Mucosa of stomach (tissue), 1 donor: ENCODE results near the gene RASL12.
"Not testable (repeated sequence)": the region's sequence is repeated elsewhere in the genome, so short reads cannot be mapped to it uniquely, and the experiment has no call there.

Experiments
- H3K27me3 ChIP-seq: one replicate; pipeline ENCODE4 v1.7.0; 2013; ENCODE audit warnings: mild to moderate bottlenecking, low read length; ENCODE audit not compliant: control insufficient read depth, insufficient read depth
- H3K36me3 ChIP-seq: one replicate; pipeline ENCODE4 v1.7.0; 2013; ENCODE audit warnings: low read length; ENCODE audit not compliant: control insufficient read depth, insufficient read depth
- H3K4me1 ChIP-seq: one replicate; pipeline ENCODE4 v1.7.0; 2013; ENCODE audit warnings: mild to moderate bottlenecking, low read length; ENCODE audit not compliant: control insufficient read depth, insufficient read depth
- H3K4me3 ChIP-seq: one replicate; pipeline ENCODE4 v1.7.0; 2013; ENCODE audit warnings: low read length
- H3K9ac ChIP-seq: one replicate; pipeline ENCODE4 v1.7.0; 2013; ENCODE audit warnings: mild to moderate bottlenecking, low read length, moderate library complexity
- H3K9me3 ChIP-seq: one replicate; pipeline ENCODE4 v1.7.0; 2013; ENCODE audit warnings: mild to moderate bottlenecking, low read length, moderate library complexity; ENCODE audit not compliant: control insufficient read depth
- donor health status: Pancreatic carcinoma.

The RASL12 gene, protein sequence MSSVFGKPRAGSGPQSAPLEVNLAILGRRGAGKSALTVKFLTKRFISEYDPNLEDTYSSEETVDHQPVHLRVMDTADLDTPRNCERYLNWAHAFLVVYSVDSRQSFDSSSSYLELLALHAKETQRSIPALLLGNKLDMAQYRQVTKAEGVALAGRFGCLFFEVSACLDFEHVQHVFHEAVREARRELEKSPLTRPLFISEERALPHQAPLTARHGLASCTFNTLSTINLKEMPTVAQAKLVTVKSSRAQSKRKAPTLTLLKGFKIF

DNA sequence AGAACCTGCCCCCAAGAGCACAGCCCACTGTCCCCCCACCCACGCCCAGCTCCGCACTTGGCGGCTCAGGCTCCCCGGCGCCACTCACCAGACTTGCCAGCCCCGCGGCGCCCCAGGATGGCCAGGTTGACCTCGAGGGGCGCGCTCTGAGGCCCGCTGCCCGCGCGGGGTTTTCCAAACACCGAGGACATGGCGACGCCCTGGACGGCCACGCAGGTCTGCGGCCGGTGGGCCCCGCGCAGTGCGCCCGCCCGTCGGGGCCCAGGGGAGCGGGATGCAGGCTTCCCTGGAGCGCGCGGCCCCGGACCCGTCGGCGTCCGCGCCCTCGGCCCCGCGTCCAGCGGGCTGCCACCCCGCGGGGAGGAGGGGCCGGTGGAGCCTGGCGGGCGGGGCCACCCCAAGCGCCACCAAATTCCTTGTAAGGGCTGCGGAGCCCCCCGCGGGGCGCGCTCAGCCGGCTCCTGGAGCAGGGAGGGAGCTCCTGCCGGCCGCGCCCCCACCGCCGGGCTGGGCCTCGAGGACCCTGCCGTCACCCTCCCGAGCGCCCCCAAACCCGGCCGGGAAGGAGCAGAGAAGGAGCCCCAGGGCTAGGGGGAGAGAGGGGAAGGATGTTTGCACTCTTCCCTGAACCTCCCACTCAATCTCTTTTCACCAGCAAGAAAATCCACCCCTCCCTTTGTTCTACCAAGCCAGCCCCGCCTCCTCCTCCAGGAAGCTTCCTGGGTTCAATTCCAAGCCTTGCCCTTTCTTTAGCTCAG, at the start of gene RASL12:
RASL12 (minus strand) TSS at position 347 of the 758 bp plus-strand sequence; CDS start at position 191, 156 bp downstream.
- peaks cover 13% of the 10 kb centered on the region for H3K4me1 ChIP-seq

DNA sequence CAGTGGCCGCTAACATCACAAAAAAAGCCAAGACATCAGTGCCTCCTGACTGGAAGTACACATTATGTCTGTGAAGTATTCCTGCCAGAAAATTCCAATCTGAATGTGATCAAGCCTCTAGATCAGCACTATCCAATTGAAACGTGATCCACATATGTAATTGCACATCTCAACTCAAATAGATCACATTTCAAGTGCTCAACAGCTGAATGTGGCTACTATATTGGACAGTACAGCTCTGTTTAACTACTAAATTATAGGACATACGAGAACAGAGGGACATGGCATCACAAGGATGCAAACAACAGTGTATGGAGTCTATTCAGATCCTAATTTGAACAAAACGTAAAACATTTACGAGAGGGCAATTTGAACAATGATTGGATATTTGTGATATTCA, 47.8 kb upstream of the RASL12 start:
- no peak overlapping the region for H3K9ac ChIP-seq
- H3K4me1 ChIP-seq, result no peaks in the 10 kb centered on the region
- no peaks in the 10 kb centered on the region for H3K9me3 ChIP-seq
- H3K36me3 ChIP-seq, result peaks cover 14% of the 10 kb centered on the region
- H3K4me3 ChIP-seq, result no peak overlapping the region
- no peaks in the 10 kb centered on the region for H3K27me3 ChIP-seq

More for the DNA sequence above, at the start of gene RASL12:
- no peaks in the 10 kb centered on the region for H3K36me3 ChIP-seq
- peaks cover 24% of the 10 kb centered on the region for H3K27me3 ChIP-seq
- no peak within 1 kb of the TSS for H3K4me3 ChIP-seq
- H3K9ac ChIP-seq, result peak within 1 kb of the TSS; percentile 49
- no peaks in the 10 kb centered on the region for H3K9me3 ChIP-seq

DNA sequence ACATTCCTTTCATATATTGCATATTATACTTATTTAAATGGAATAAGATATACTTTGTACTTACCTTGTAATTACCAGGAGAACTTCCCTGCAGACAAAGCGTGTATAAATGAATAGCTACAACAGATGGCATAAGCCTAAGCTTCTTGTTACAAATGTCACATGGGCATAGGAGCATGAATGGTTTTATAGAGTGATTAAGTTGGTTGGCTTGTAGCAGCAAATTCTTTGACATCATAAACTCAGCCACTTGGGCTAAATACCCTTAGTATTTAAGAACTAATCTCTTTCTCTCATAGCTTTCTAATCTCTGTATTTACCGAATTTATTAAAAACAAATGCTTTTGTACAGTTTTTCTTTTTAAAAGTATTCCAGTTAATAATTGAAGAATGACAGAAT, 47.3 kb upstream of the RASL12 start, which contains the start of gene UBAP1L:
UBAP1L (minus strand) TSS at position 115 of the 400 bp plus-strand sequence. CDS start 8,985 bp downstream, outside the sequence.
- peaks cover 14% of the 10 kb centered on the region for H3K36me3 ChIP-seq
- no peaks in the 10 kb centered on the region for H3K27me3 ChIP-seq
- no peaks in the 10 kb centered on the region for H3K9me3 ChIP-seq
- no peaks in the 10 kb centered on the region for H3K4me1 ChIP-seq
- no peak within 1 kb of the TSS for H3K4me3 ChIP-seq
- H3K9ac ChIP-seq, result no peak within 1 kb of the TSS

- Histone ChIP-seq H3K9me3 (no peaks in the 10 kb centered on the region), H3K36me3 (no peaks in the 10 kb centered on the region)
Observed at GRCh38 chr15:65110676-65111292, 43.0 kb upstream of the RASL12 start.

GRCh38 chr15:65106011-65106590, 38.3 kb upstream of the RASL12 start:
- Histone ChIP-seq H3K9me3 (no peaks in the 10 kb centered on the region), H3K27me3 (no peaks in the 10 kb centered on the region), H3K4me3 (no peak overlapping the region), H3K9ac (no peak overlapping the region), H3K36me3 (no peaks in the 10 kb centered on the region), H3K4me1 (no peaks in the 10 kb centered on the region)

More at GRCh38 chr15:65110676-65111292, 43.0 kb upstream of the RASL12 start:
- no peaks in the 10 kb centered on the region for H3K27me3 ChIP-seq
- H3K9ac ChIP-seq, result no peak overlapping the region
- H3K4me3 ChIP-seq, result no peak overlapping the region
- no peaks in the 10 kb centered on the region for H3K4me1 ChIP-seq

DNA sequence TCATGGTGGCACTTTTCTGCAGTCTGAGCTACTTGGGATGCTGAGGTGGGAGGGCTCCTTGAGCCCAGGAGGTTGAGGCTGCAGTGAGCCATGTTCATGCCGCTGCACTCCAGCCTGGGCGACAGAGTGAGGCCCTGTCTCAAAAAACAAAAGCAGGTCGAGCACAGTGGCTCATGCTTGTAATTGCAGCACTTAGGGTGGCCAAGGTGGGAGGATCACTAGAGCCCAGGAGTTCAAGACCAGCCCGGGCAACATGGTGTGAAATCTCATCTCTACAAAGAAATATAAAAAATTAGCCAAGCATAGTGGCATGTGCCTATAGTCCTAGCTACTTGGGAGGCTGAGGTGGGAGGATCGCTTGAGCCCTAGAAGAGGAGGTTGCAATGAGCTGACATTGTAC, 37.2 kb upstream of the RASL12 start:
- Histone ChIP-seq H3K9ac (no peak overlapping the region), H3K27me3 (no peaks in the 10 kb centered on the region), H3K9me3 (no peaks in the 10 kb centered on the region), H3K4me1 (no peaks in the 10 kb centered on the region), H3K4me3 (no peak overlapping the region), H3K36me3 (no peaks in the 10 kb centered on the region)

GRCh38 chr15:65102912-65103311, 35.1 kb upstream of the RASL12 start:
- H3K4me1 ChIP-seq, result no peaks in the 10 kb centered on the region
- H3K9me3 ChIP-seq, result no peaks in the 10 kb centered on the region
- H3K36me3 ChIP-seq, result no peaks in the 10 kb centered on the region
- no peak overlapping the region for H3K9ac ChIP-seq
- no peak overlapping the region for H3K4me3 ChIP-seq
- H3K27me3 ChIP-seq, result no peaks in the 10 kb centered on the region

- no peaks in the 10 kb centered on the region for H3K9me3 ChIP-seq
- no peaks in the 10 kb centered on the region for H3K27me3 ChIP-seq
- H3K9ac ChIP-seq, result no peak overlapping the region
- H3K36me3 ChIP-seq, result no peaks in the 10 kb centered on the region
- no peaks in the 10 kb centered on the region for H3K4me1 ChIP-seq
- H3K4me3 ChIP-seq, result no peak overlapping the region
Observed at GRCh38 chr15:65101891-65102708, 34.3 kb upstream of the RASL12 start.

DNA sequence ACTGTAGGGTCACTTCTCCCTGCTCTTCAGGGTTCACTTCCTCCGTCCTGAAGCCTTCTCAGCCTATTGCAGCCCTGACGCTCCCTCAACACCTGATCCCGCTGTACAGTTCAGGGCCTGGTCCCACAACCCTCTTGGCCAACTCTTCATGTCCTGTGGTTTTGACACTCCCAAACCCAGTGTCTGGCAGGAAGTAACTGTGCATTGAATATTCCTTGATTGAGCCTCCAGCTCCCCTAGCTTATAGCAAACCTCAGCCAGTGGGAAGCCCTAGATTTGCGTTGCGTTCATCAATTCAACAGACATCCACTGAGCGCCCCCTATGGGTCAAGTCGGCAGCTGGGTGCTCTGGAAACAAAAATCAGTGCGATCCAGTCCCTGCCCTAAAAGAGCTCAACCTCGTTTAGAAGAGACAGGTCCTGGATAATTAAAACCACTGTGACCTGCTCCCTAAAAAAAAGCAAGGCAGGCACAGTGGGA, 33.7 kb upstream of the RASL12 start:
- Histone ChIP-seq H3K36me3 (no peaks in the 10 kb centered on the region), H3K27me3 (no peaks in the 10 kb centered on the region), H3K4me1 (no peaks in the 10 kb centered on the region), H3K4me3 (no peak overlapping the region), H3K9ac (no peak overlapping the region), H3K9me3 (no peaks in the 10 kb centered on the region)

DNA sequence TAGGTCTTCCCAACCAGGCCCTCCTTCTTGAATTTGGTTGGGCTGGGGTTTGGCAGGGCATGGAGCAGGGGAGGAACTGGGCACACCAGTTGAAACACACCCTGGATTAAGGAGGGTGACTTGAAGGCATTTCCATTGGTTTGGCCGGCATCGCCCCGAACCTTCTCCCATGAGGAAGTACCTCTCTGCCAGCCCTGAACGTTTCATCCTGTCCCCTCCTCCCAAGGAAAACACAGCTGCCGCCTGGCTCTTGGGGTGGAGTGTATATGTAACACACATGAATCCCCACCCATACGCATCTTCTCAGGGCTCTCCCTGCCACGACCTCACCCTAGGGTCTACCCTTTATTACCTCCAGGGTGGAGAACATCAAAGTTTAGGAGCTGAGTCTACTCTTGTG, 32.7 kb upstream of the RASL12 start:
- Histone ChIP-seq H3K27me3 (no peaks in the 10 kb centered on the region), H3K4me3 (no peak overlapping the region), H3K4me1 (no peaks in the 10 kb centered on the region), H3K9ac (no peak overlapping the region), H3K9me3 (no peaks in the 10 kb centered on the region), H3K36me3 (no peaks in the 10 kb centered on the region)

- H3K9me3 ChIP-seq, H3K36me3 ChIP-seq, H3K4me3 ChIP-seq, H3K27me3 ChIP-seq, H3K4me1 ChIP-seq, H3K9ac ChIP-seq: not testable (repeated sequence)
Observed at GRCh38 chr15:65099801-65100200, 32.0 kb upstream of the RASL12 start.
